Activated T-helper 2 cell treated with anti-CD3 and anti-CD28 coated beads, Interferon-gamma antibody, Interleukin-2, Interleukin-4, amounts not matched to agents 10 μg/mL and 5 μg/mL and 100 μg/mL, durations not matched to agents 14 hours and 24 hours and 36 hours (primary cell): Measurements from ENCODE around the gene GATB. TPM values are rescaled to one million over a fixed set of nuclear protein-coding genes. Genes with fewer than 3 reads are reported as not detected.

Experiments
- DNase-seq: peaks from one replicate; pipeline ENCODE4 v3.0.0; 2021; ENCODE audit warnings: low spot score
- H3K27ac Mint-ChIP-seq: one replicate; pipeline ENCODE4 v1.8.0; 2021; ENCODE audit warnings: mixed read lengths
- H3K27me3 Mint-ChIP-seq: one replicate; pipeline ENCODE4 v1.8.0; 2021; ENCODE audit warnings: low read depth, mixed read lengths
- H3K36me3 Mint-ChIP-seq: one replicate; pipeline ENCODE4 v1.8.0; 2021; ENCODE audit warnings: low read depth, mixed read lengths
- H3K4me1 Mint-ChIP-seq: one replicate; pipeline ENCODE4 v1.8.0; 2021; ENCODE audit warnings: low read depth, mixed read lengths
- H3K4me3 Mint-ChIP-seq: one replicate; pipeline ENCODE4 v1.8.0; 2021; ENCODE audit warnings: low read depth, mild to moderate bottlenecking, moderate library complexity, mixed read lengths
- H3K9me3 Mint-ChIP-seq: one replicate; pipeline ENCODE4 v1.8.0; 2021; ENCODE audit warnings: mixed read lengths
- intact Hi-C: fragments of 100-400 bp; cut with micrococcal nuclease; formaldehyde crosslinking; loops from one replicate; pipeline ENCODE4 v1.15.1; 2023
- total RNA-seq: library from RNA; stranded (reverse); gene quantifications from 2 replicates; pipeline ENCODE4 v1.2.3, GENCODE V29; 2022

Gene GATB
- total RNA-seq, 1 donor from 2014 or later = 19.6 TPM

DNA sequence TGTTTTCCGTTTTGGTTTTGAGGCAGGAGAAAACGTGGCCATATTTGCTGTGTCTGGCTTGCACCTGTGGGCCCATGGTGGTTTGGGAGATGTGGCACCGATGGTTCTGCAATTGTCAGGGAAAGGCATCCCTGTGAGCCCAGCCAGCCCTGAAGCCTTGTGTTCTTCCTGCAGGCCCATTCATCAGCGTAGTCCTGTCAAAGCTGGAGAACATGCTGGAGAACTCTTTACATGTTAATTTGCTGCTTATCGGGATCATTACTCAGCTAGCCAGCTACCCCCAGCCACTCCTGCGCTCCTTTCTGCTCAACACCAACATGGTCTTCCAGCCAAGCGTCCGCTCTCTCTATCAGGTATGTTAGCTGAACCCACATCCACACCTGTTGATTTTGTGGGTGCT, 104.7 kb downstream of the GATB start:
- H3K27ac Mint-ChIP-seq = no peak overlapping the region
- peaks cover 7% of the 10 kb centered on the region for H3K27me3 Mint-ChIP-seq
- intact Hi-C loops = no loop called here
- no peaks in the 10 kb centered on the region for H3K36me3 Mint-ChIP-seq
- no peaks in the 10 kb centered on the region for H3K9me3 Mint-ChIP-seq
- peaks cover 7% of the 10 kb centered on the region for H3K4me1 Mint-ChIP-seq
- no peak overlapping the region for H3K4me3 Mint-ChIP-seq
- no peak for DNase-seq

DNA sequence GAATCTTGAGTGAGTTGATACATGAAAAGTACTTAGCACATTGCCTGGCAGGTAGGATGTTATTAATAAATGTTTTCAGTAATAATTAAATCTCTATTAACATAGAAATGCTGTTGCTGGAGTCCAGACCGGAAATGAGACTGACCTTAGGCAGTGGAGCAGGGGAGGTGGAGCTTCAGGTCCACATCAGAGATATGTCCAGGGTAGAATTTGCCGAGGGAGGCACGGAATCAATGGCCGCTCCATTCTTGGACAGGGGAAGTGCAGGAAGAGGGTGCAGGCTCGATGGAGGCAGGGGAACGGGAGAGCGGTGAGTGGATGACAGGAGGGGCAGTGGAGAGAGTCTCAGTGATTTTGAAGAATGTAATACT, 107.3 kb downstream of the GATB start:
- H3K36me3 Mint-ChIP-seq = no peaks in the 10 kb centered on the region
- no peaks in the 10 kb centered on the region for H3K9me3 Mint-ChIP-seq
- intact Hi-C loops = no loop called here
- H3K27ac Mint-ChIP-seq = no peak overlapping the region
- no peak for DNase-seq
- peaks cover 8% of the 10 kb centered on the region for H3K27me3 Mint-ChIP-seq
- H3K4me3 Mint-ChIP-seq = no peak overlapping the region
- H3K4me1 Mint-ChIP-seq = no peaks in the 10 kb centered on the region

DNA sequence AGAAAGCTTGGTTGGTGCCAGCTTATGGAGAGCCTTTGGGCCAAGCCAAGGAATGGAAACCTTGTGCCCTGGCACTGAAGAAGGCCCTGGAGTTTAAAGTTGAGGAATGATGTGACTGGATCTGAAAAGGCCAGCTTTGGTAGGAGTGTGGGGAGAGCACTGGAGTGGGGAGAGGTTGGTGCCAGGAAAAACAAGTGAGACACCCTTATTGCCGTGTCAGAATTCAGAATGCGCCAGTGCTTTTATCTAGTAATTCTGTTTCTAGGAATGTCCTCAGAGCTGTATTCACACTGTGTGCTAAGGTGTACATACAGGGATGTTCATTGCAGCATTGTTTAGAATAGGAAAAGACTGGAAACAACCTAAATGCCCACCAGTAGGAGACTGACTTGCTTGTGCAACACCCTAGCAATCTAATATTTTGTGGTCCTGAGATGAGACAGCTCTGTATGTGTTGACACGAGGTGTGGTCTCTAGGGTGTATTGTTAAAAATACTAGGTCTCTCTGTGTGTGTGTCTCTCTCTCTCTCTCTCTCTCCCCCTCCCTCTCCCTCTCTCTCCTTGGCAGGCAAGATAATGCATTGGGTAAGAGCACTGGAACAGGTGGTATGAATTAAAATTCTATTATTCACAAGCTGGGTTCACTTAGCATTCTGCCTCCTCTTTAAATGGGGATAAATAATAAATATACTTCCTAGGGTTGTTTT, 107.8 kb downstream of the GATB start:
- H3K27me3 Mint-ChIP-seq = peaks cover 8% of the 10 kb centered on the region

DNA sequence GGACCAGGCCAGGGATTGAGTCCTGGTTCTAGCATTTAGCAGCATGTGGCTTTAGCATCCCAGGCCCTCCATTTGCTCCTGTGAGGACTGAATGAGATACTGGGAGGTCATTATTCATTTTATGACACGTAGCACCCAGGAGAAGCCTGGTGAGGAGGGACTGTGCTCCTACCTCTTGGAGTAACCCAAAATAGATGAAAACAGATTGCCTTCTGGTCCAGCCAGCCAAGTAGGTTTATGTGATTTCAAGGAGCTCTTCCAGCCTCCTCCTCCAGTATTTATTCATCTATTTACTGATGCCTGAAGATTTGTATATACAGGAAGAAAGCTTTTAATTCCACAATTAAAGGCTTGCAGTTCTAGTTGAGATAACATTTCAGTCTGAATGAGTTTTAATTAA, 109.3 kb downstream of the GATB start:
- Mint-ChIP-seq H3K27ac (no peak overlapping the region), H3K36me3 (no peaks in the 10 kb centered on the region), H3K4me3 (no peak overlapping the region), H3K4me1 (no peaks in the 10 kb centered on the region), H3K27me3 (peaks cover 13% of the 10 kb centered on the region), H3K9me3 (no peaks in the 10 kb centered on the region)
- intact Hi-C loops = no loop called here
- no peak for DNase-seq

More for the DNA sequence above, 107.8 kb downstream of the GATB start:
- no peaks in the 10 kb centered on the region for H3K9me3 Mint-ChIP-seq
- H3K4me1 Mint-ChIP-seq = no peaks in the 10 kb centered on the region
- H3K36me3 Mint-ChIP-seq = no peaks in the 10 kb centered on the region
- DNase-seq = no peak
- H3K4me3 Mint-ChIP-seq = no peak overlapping the region
- intact Hi-C loops = no loop called here
- H3K27ac Mint-ChIP-seq = no peak overlapping the region

DNA sequence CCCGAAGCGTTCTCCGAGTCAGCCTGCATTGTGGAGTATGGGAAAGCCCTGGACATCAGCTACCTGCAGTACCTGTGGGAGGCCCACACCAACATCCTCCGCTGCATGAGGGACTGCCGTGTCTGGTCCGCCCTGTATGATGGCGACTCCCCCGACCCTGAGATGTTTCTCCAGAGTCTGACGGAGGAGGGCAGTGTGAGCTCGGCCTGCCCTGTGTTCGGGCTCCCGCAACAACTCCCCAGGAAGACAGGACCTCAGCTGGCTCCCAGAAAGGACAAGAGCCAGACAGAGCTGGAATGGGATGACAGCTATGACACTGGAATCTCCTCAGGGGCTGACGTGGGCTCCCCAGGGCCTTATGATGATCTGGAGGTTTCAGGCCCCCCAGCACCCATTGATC, 111.3 kb downstream of the GATB start:
- H3K27ac Mint-ChIP-seq = no peak overlapping the region
- H3K4me3 Mint-ChIP-seq = no peak overlapping the region
- DNase-seq = no peak
- no peaks in the 10 kb centered on the region for H3K9me3 Mint-ChIP-seq
- H3K27me3 Mint-ChIP-seq = peaks cover 13% of the 10 kb centered on the region
- no peaks in the 10 kb centered on the region for H3K36me3 Mint-ChIP-seq
- H3K4me1 Mint-ChIP-seq = no peaks in the 10 kb centered on the region
- intact Hi-C loops = no loop called here

DNA sequence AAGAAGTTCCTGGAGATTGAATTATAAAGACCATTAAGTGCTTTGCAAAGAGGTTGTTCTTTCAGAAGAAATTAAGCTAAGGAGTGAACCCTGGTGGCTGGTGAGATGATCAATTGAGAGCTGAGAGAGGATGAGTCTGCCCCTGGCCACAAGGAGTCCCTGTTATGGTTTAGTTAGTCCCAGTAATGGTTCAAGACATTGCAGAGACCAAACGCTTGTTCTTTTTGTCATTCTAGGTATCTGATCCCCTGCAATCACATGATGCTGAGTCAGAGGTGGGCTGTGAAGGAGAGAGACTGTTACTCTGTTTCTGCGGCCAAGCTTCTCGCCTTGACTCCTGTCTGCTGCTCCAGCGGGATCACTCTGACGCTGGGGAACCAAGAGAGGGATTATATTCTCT, 114.5 kb downstream of the GATB start:
- intact Hi-C loops = no loop called here

DNA sequence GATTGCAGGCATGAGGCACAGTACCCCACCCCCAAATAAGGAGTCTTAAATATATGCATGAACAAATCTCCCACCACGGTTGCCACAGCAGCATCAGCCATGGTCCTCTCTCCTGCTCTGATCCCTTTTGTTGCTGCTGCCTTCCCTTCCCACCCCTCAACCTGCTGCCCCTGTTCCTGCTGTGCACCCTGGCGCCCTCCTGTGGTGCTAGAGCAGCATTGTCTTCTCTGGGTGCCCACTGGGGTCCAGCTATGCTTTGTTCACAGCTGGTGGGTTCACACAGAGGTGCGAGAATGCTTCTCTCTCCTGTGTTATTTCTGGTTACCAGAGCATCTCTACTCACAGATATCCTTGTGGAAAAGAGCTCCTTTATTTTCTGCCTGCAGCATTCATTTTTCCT, 116.2 kb downstream of the GATB start:
- H3K27me3 Mint-ChIP-seq = peaks cover 5% of the 10 kb centered on the region
- H3K9me3 Mint-ChIP-seq = no peaks in the 10 kb centered on the region
- DNase-seq = no peak
- H3K4me1 Mint-ChIP-seq = no peaks in the 10 kb centered on the region
- no peaks in the 10 kb centered on the region for H3K36me3 Mint-ChIP-seq
- intact Hi-C loops = no loop called here
- H3K27ac Mint-ChIP-seq = no peak overlapping the region
- no peak overlapping the region for H3K4me3 Mint-ChIP-seq

More for the DNA sequence above, 114.5 kb downstream of the GATB start:
- H3K27ac Mint-ChIP-seq = no peak overlapping the region
- H3K36me3 Mint-ChIP-seq = no peaks in the 10 kb centered on the region
- H3K27me3 Mint-ChIP-seq = peaks cover 9% of the 10 kb centered on the region
- no peak for DNase-seq
- no peaks in the 10 kb centered on the region for H3K4me1 Mint-ChIP-seq
- H3K9me3 Mint-ChIP-seq = no peaks in the 10 kb centered on the region
- H3K4me3 Mint-ChIP-seq = no peak overlapping the region

DNA sequence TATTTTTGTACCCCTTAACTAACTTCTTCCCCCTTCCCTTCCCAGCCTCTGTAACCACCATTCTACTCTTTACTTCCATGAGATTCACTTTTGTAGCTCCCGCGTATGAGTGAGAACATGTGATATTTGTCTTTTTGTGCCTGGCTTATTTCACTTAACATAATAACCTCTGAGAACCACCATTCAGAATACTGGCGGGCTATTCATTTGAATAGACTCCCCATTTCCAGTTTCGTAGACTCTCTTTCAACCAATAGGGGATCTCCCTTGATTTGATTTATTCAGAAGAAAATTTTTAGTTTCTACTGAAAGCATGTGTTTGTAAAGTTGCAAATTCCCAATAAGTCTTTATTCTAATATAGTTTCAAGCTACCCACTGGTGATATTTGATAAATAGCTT, 117.2 kb downstream of the GATB start:
- Mint-ChIP-seq H3K9me3 (no peaks in the 10 kb centered on the region), H3K27me3 (peaks cover 5% of the 10 kb centered on the region), H3K4me3 (no peak overlapping the region), H3K4me1 (no peaks in the 10 kb centered on the region), H3K27ac (no peak overlapping the region), H3K36me3 (no peaks in the 10 kb centered on the region)
- no peak for DNase-seq
- intact Hi-C loops = no loop called here

DNA sequence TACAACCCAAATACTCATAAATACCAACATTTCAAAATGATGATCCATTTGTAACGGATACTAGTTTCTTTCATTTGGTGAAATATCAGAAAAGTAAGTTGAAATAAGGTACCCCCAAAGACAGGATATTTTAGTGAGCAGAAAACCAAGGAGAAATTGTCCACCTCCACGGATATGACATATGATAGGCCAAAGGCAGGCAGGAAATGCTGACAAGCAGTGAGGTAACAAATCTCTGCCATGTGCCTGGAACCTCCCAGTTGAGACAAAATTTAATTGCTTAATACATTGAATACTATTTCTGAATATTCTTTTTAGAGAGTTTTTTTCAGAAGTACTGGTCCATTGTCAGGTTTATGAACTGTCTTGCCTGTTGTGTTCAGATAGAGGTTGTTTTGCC, 118.8 kb downstream of the GATB start:
- H3K4me1 Mint-ChIP-seq = no peaks in the 10 kb centered on the region
- no peak for DNase-seq
- H3K27ac Mint-ChIP-seq = no peak overlapping the region
- intact Hi-C loops = no loop called here
- peaks cover 2% of the 10 kb centered on the region for H3K27me3 Mint-ChIP-seq
- no peak overlapping the region for H3K4me3 Mint-ChIP-seq
- no peaks in the 10 kb centered on the region for H3K9me3 Mint-ChIP-seq
- H3K36me3 Mint-ChIP-seq = no peaks in the 10 kb centered on the region

DNA sequence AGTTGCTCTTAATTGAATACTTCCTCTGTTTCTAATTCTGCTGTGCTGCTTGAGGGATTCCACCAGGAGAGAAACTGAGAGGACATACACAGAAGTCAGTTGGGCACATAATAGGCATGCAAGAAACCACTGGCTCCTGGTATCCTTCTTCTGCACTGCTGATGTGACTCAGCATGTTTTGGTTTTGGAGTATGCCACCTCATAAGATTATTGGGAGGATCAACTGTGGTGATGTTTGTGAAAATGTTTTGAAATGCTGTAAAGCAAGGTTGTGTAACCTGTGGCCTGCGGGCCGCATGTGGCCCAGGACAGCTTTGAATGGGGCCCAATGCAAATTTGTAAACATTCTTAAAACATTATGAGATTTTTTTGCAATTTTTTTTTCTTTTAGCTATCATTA, 119.6 kb downstream of the GATB start:
- Mint-ChIP-seq H3K36me3 (no peaks in the 10 kb centered on the region), H3K27me3 (peaks cover 5% of the 10 kb centered on the region), H3K4me3 (no peak overlapping the region), H3K4me1 (no peaks in the 10 kb centered on the region), H3K9me3 (no peaks in the 10 kb centered on the region), H3K27ac (no peak overlapping the region)
- DNase-seq = no peak
- intact Hi-C loops = no loop called here

DNA sequence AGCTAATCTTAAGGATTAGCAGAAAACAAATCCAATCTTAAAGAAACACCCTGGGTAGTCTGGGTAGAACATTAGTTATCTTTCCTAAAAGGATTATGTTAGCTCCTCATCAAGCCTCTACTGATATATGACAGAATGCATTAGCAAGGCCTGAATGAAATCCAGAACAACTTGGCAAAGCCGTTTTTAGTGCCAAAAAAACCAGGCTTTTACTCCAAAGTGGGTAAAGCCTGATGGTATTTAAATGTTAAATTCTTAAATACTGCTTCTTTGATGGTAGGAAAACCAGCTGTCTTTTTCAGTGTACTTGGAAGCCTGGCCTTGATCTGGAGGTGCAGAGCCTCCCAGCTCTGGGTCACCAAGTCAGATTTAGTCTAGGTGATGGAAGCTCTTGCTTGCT, 120.4 kb downstream of the GATB start:
- Mint-ChIP-seq H3K4me1 (no peaks in the 10 kb centered on the region), H3K27ac (no peak overlapping the region), H3K9me3 (no peaks in the 10 kb centered on the region), H3K27me3 (peaks cover 8% of the 10 kb centered on the region), H3K4me3 (no peak overlapping the region), H3K36me3 (no peaks in the 10 kb centered on the region)
- no peak for DNase-seq
- intact Hi-C loops = no loop called here

DNA sequence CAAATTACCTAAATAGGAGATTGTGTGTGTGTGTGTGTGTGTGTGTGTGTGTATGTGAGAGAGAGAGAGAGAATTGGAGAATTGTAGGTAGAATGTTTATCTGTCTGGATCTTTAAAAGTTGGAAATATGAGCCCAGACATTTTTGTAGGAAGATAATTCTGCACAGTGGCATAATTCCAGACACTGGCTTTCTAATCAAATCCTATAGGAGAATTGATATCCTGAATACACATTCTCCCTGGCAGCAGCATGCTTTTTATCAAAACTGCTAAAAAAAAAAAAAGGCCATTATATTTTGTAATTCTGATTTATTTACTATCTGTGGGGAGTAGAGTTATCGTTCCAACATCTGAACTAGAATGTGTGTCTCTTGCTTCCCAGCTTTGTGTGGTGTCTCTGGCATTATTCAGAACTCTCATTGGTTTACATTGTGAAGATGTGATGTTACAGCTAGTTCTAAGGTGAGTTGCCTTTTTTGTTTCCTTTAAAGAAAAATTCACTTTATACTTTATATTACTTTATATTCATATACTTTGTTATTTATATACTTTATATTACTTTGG, 122.4 kb downstream of the GATB start:
- H3K36me3 Mint-ChIP-seq = no peaks in the 10 kb centered on the region

DNA sequence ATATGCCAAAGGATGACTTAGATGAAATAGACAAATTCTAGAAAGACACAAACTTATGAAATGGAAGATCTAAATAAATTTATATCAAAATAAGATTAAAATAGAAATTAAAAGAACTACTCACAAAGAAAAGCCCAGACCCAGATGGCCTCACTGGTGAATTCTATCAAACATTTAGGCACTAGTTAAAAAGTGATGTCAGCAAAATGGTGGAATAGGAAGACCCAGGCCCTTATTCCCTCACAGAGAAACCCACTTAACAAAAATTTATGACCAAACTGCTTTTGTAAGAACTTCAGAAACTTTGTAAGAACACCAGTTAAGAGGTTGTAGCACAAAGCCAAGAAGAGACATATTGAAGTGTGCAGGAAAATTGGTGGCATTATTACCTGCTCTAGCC, 129.5 kb downstream of the GATB start:
- no peak overlapping the region for H3K27ac Mint-ChIP-seq
- DNase-seq = no peak
- intact Hi-C loops = no loop called here
- no peaks in the 10 kb centered on the region for H3K9me3 Mint-ChIP-seq
- H3K36me3 Mint-ChIP-seq = no peaks in the 10 kb centered on the region
- H3K4me3 Mint-ChIP-seq = no peak overlapping the region
- H3K27me3 Mint-ChIP-seq = peaks cover 31% of the 10 kb centered on the region
- H3K4me1 Mint-ChIP-seq = peaks cover 2% of the 10 kb centered on the region

More for the DNA sequence above, 122.4 kb downstream of the GATB start:
- H3K4me3 Mint-ChIP-seq = no peak overlapping the region
- H3K27ac Mint-ChIP-seq = no peak overlapping the region
- H3K27me3 Mint-ChIP-seq = peaks cover 12% of the 10 kb centered on the region
- H3K4me1 Mint-ChIP-seq = no peaks in the 10 kb centered on the region
- H3K9me3 Mint-ChIP-seq = no peaks in the 10 kb centered on the region
- no peak for DNase-seq
- intact Hi-C loops = no loop called here
